Stimulated activated CD8-positive, alpha-beta memory T cell treated with anti-CD3 and anti-CD28 coated beads, Interleukin-12 subunit alpha, Interleukin-12 subunit beta, amount 100 ng/mL, for 24 hours (primary cell): Measurements from ENCODE around the gene JPH2.
"Not testable (repeated sequence)": the region's sequence is repeated elsewhere in the genome, so short reads cannot be mapped to it uniquely, and the experiment has no call there.

Experiments
- DNase-seq: peaks from one replicate; pipeline ENCODE4 v3.0.0-alpha.2; 2020; ENCODE audit errors: extremely low read depth

JPH2 gene

DNA sequence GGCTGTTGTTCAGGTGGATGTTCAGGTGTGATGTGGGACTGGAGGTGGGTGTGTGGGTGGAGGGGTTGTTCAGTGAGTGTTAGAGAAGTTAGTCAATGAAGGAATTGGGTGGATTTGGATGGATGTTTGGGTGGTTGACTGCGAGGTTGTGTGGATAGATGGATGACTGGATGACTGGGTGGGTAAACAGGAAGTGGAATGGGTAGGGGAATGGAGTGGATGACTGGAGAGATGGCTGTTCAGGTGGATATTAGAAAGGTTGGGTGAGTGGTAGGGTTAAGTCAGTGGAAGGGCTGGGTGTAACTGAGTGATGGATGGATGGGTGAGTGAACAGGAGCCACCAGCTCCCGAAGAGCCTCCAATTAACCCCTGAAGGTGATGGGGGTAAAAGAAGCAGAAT lies 27.9 kb downstream of the JPH2 start:
- DNase-seq: no peak

- DNase-seq: no peak
These were observed 29.9 kb downstream of the JPH2 start for GRCh38 chr20:44157061-44157460.

- DNase-seq: no peak
These were observed 32.4 kb downstream of the JPH2 start for GRCh38 chr20:44154521-44155001.

DNA sequence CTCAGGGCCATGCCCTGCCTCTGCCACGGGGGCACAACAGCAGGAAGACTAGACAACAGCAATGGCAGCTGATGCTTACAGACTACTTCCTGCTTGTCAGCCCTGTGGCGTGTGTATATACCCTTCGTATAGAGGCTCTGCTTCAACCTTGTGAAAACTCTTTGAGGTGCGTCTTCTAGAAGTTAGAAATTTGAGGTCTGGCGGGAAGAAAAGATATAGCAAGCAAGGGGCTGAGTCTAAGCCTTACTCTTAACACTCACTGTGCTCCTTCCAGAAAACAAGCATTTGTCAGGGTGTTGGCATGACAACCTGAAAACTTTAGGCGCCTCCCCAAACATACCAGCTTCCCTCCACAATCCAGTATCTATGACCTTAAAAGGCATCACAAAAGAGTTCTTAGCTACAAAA lies 33.3 kb downstream of the JPH2 start:
- DNase-seq: no peak

DNA sequence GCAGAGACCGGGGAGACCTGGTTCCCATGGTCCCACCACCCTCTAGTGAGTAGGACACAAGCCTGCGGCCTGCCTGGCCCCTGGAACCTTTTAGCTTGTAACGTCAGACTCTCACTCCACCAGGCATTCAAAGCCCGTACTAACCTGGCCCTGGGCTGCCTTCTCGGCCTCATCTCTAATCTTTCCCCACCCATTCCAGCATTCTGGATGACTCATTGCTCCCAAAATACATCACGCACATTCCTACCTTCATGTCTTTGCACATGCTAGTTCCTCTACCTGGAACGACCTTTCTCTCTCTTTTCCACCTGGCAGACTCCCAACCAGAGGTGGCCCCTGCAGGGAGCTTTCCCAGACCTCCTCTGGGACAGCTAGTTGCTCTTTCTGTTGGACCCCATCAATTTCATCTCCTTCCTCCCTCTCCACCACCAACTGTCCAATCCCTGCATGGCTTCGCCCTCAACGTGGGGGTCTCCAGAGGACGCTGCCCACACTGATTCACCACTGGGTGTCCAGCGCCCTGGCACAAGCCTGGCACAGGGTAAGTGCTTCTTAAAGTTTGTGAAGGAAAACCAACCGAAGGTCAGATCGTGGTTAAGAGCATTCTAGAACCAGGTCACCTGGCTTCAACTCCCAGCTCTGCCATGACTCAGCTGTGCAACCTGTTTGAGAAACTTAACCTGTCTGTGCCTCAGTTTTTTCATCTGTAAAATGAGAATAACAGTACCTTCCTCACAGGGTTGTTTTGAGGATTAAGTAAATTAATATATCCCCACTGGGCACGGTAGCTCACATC lies 35.2 kb downstream of the JPH2 start:
- DNase-seq: no peak

DNA sequence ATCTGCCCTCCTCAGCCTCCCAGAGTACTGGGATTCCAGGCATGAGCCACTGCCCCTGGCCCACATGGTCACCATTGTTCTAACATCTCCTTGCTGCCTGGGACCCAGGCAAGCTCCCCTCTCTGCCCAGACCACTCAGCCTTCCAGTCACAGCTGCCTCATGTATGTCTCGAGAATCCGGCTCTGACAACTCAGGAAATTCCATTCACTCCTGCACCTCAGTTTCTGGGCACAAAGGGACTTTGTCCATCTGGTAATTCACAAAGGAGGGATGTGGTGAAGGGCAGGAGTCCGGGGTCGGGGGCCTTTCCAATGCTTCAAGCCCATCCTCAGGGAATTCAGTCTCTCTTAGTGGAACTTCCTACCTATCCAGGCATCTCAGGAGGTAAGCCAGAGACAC lies 40.7 kb downstream of the JPH2 start:
- no peak for DNase-seq

GRCh38 chr20:44145131-44145775 lies 41.7 kb downstream of the JPH2 start:
- DNase-seq: no peak

- no peak for DNase-seq
These were observed 43.1 kb downstream of the JPH2 start for GRCh38 chr20:44143936-44144335.

- no peak for DNase-seq
These were observed 44.6 kb downstream of the JPH2 start for GRCh38 chr20:44142413-44142812.

GRCh38 chr20:44141873-44142272 lies 45.1 kb downstream of the JPH2 start:
- DNase-seq: no peak

DNA sequence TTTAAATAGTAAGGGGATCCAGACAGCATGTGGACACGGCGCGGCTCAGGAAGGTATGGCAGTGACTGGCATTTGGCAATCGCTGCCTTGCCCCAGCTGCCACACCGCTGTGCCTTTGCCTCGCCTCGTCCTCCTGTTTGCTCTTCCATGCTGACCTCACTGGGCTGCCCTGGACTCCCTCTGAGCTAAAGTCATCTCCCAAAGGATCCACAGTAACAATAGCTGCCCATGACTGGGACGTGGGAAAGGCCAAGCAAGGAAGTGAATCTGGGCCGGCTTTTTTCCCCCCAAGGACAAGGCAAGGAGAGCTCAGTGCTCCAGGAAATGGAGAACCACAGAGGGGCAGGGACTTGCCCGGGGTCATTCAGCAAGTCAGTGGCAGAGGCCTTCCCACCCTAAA lies 48.1 kb downstream of the JPH2 start:
- DNase-seq: no peak

- no peak for DNase-seq
These were observed 49.7 kb downstream of the JPH2 start for GRCh38 chr20:44137266-44137801.

DNA sequence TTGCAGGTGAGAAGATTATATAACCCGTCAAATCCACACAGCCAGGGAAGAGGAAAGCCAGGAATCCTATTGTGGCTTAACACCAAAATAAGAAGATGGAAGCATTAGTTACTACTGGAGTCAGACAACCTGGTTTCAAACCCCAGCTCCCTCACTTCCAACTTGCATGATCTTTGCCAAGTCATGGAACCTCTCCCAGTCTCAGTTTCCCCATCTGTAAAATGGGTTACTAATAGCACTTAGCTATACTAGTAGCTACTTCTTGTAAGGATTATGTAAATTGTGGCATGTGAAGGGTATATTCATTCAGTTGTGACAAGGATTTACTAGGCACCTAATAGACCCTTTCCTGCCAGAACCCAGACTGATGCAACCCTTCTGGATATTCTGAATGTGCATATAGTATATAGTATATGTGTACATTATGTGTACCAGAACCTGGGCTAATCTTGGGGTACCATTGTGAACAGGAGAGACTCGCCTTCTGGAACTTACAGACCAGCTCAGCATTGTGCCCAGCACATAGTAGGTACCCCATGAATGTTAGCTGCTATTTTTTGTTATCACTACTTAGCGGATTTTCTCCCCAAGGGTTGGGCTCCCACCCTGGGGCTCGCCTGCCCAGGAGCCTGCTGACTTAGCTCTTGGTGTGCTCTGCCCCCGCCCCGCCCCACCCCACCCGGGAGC lies 50.3 kb downstream of the JPH2 start:
- DNase-seq: no peak

DNA sequence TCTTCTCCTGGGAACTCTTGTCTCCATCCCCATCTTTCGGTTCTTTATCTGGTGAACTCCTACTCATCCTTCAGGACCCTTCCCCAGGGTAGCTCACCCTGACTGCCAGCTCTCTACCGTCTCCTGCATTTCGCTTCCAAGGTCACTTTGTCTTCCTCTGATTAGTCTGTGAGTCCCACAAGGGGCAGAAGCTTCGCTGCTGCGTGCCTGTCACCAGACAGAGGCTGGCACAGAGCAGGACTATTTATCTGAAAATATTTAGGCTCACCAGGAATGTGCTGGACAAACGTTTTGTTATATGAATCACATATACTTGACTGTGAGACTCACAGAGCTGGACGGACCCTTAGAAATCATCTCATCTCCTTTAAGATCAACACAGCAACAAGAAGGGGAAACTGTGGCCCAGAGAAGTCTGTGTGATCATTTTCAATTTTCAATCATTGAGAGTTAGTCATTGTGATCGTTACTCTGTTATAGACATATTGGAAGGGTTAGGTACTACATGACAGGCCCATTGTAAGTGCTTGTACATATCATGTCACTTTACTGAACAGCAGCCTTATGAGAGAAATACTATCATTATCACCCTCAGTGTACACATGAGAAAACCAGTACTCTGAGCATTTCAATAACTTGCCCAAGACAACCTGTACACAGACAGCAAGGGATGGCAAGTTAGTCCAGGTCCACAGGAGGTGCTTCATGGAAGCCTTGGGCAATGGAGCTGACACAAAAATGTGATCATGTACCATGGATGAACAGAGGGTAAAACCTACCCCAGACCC lies 51.4 kb downstream of the JPH2 start:
- DNase-seq: no peak

- DNase-seq: no peak
These were observed 52.0 kb downstream of the JPH2 start for GRCh38 chr20:44135012-44135412.

DNA sequence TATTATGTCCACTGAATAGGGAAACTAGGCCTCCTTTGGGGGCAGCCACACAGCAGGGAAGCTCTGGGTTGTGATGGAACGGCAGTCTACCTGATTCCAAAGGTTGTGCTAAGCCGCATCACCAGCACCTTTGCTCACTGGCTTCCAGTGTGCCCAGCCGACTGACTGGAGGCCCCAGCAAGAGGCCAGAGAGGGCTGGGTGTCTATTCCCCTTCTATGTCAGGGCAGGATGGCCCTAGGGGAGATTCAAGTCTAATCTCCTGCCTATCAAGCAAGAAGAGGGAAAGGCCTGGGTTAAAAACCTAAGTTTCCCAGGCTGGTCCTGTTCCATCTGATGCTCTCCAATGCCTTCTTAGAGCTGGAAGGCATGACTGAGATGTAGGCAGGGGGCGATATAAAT lies 53.6 kb downstream of the JPH2 start:
- DNase-seq: no peak

- no peak for DNase-seq
These were observed 55.3 kb downstream of the JPH2 start for GRCh38 chr20:44131704-44132103.

- DNase-seq: no peak
These were observed 56.9 kb downstream of the JPH2 start for GRCh38 chr20:44129911-44130718.

DNA sequence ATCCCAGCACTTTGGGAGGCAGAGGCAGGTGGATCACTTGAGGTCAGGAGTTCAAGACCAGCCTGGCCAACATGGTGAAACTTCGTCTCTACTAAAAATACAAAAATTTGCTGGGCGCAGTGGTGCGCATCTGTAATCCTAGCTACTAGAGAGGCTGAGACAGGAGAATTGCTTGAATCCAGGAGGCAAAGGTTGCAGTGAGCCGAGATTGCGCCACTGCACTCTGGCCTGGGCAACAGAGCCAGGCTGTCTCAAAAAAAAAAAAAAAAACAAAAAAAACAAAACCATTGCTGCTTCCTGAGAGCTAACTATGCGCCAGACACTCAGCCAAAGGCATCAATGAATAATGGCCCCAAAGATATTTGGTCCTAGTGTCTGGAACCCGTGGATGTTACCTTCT lies 57.7 kb downstream of the JPH2 start:
- DNase-seq: not testable (repeated sequence)

DNA sequence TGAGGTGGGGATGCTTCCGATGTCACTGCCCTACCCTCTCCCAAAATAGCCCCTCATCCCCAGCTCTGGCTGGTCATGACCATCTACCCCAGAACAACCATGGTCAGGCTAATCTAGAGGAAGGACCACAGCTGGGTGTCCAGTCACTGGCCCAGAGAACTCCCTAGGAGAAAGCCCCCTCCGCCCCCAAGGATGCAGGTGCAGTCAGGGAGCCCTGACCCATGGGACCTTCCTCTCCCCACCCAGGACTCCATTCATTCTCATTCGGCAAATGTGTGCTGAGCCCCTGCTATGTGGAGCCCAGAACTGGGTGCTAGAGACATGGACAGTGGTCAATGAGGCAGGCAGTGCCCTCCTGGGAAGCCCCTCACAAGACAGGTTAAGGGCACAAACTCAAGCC lies 60.5 kb downstream of the JPH2 start:
- no peak for DNase-seq
